Measurements from ENCODE around the gene IFI27L2.
A peak's percentile ranks its signal among the peaks of the same experiment; 100 is the strongest.

IFI27L2 gene

GRCh38 chr14:94079891-94080620 lies 49.3 kb downstream of the IFI27L2 start:
- Histone ChIP-seq H3K27me3 (no peaks in the 10 kb centered on the region), H3K27ac (peak overlapping the region; percentile 93 to 98), H3K36me3 (peaks cover 19 to 37% (median 22%) of the 10 kb centered on the region in 3 donors), H3K9me3 (no peaks in the 10 kb centered on the region), H3K4me1 (peaks cover 0 to 46% (median 31%) of the 10 kb centered on the region in 4 donors), H3K4me3 (peak overlapping the region; percentile 83 to 92)
- TF ChIP-seq CTCF (IDR thresholded peaks at IDR 0.05): no peak
- DNase-seq: no peak
- intact Hi-C loops (cut with DNase I; ENCODE audit: low total_unique reads): no loop called here

GRCh38 chr14:94077823-94078222 lies 51.6 kb downstream of the IFI27L2 start:
- TF ChIP-seq CTCF (IDR thresholded peaks at IDR 0.05): no peak
- peaks cover 0 to 11% (median 4%) of the 10 kb centered on the region in 3 donors for H3K9me3 ChIP-seq
- H3K27ac ChIP-seq: no peak overlapping the region
- no peak for DNase-seq
- intact Hi-C loops (cut with DNase I; ENCODE audit: low total_unique reads): no loop called here
- no peaks in the 10 kb centered on the region for H3K27me3 ChIP-seq
- peaks cover 19 to 44% (median 30%) of the 10 kb centered on the region in 3 donors for H3K36me3 ChIP-seq
- peaks cover 0 to 49% (median 31%) of the 10 kb centered on the region in 4 donors for H3K4me1 ChIP-seq
- H3K4me3 ChIP-seq: peak overlapping the region; percentile 83 to 92
